Measurements from ENCODE around the gene SLC9A3. TPM values are rescaled to one million over a fixed set of nuclear protein-coding genes. Genes with fewer than 3 reads are reported as not detected.

The SLC9A3 gene
- polyA plus RNA-seq, 1 experiment: 0.76 TPM

GRCh38 chr5:465591-466403 is 58.5 kb downstream of the SLC9A3 start:
- CTCF ChIA-PET: no interaction called here
- POLR2A ChIA-PET: no interaction called here
- no peak overlapping the region for H3K27ac ChIP-seq (ENCODE audit: low read depth, low read length)
- no peaks in the 10 kb centered on the region for H3K27me3 ChIP-seq (ENCODE audit: control insufficient read depth, insufficient read depth, low read length)
- no peak for DNase-seq (ENCODE audit: low read depth, low spot score)
- no peak for TF ChIP-seq CTCF (IDR thresholded peaks at IDR 0.05; ENCODE audit: low read depth, low read length)
- no peaks in the 10 kb centered on the region; the same call in 1 of the 2 replicates for H3K9me3 ChIP-seq (ENCODE audit: control insufficient read depth, insufficient read depth, low read length)
- H3K4me3 ChIP-seq (ENCODE audit: low read depth, low read length): no peak overlapping the region

- no peak for DNase-seq (ENCODE audit: low read depth, low spot score)
- POLR2A ChIA-PET: no interaction called here
- CTCF ChIA-PET: no interaction called here
- H3K9me3 ChIP-seq (ENCODE audit: control insufficient read depth, insufficient read depth, low read length): no peaks in the 10 kb centered on the region; the same call in 1 of the 2 replicates
- H3K4me3 ChIP-seq (ENCODE audit: low read depth, low read length): no peak overlapping the region
- H3K27ac ChIP-seq (ENCODE audit: low read depth, low read length): no peak overlapping the region
- TF ChIP-seq CTCF (IDR thresholded peaks at IDR 0.05; ENCODE audit: low read depth, low read length): no peak
- H3K27me3 ChIP-seq (ENCODE audit: control insufficient read depth, insufficient read depth, low read length): no peaks in the 10 kb centered on the region
Observed at GRCh38 chr5:464843-465590, 59.2 kb downstream of the SLC9A3 start.

GRCh38 chr5:464446-464842 is 59.8 kb downstream of the SLC9A3 start:
- Histone ChIP-seq H3K9me3 (ENCODE audit: control insufficient read depth, insufficient read depth, low read length) (no peaks in the 10 kb centered on the region; the same call in 1 of the 2 replicates), H3K4me3 (ENCODE audit: low read depth, low read length) (no peak overlapping the region), H3K27ac (ENCODE audit: low read depth, low read length) (no peak overlapping the region), H3K27me3 (ENCODE audit: control insufficient read depth, insufficient read depth, low read length) (no peaks in the 10 kb centered on the region)
- ChIA-PET CTCF (no interaction called here), POLR2A (no interaction called here)
- no peak for DNase-seq (ENCODE audit: low read depth, low spot score)
- no peak for TF ChIP-seq CTCF (IDR thresholded peaks at IDR 0.05; ENCODE audit: low read depth, low read length)

GRCh38 chr5:463952-464351 is 60.3 kb downstream of the SLC9A3 start:
- Histone ChIP-seq H3K9me3 (ENCODE audit: control insufficient read depth, insufficient read depth, low read length) (no peaks in the 10 kb centered on the region; the same call in 1 of the 2 replicates), H3K4me3 (ENCODE audit: low read depth, low read length) (no peak overlapping the region), H3K27me3 (ENCODE audit: control insufficient read depth, insufficient read depth, low read length) (no peaks in the 10 kb centered on the region), H3K27ac (ENCODE audit: low read depth, low read length) (no peak overlapping the region)
- no peak for DNase-seq (ENCODE audit: low read depth, low spot score)
- no peak for TF ChIP-seq CTCF (IDR thresholded peaks at IDR 0.05; ENCODE audit: low read depth, low read length)
- ChIA-PET CTCF (no interaction called here), POLR2A (no interaction called here)

- Histone ChIP-seq H3K9me3 (ENCODE audit: control insufficient read depth, insufficient read depth, low read length) (no peaks in the 10 kb centered on the region; the same call in 1 of the 2 replicates), H3K27ac (ENCODE audit: low read depth, low read length) (no peak overlapping the region), H3K27me3 (ENCODE audit: control insufficient read depth, insufficient read depth, low read length) (no peaks in the 10 kb centered on the region), H3K4me3 (ENCODE audit: low read depth, low read length) (no peak overlapping the region)
- no peak for TF ChIP-seq CTCF (IDR thresholded peaks at IDR 0.05; ENCODE audit: low read depth, low read length)
- POLR2A ChIA-PET: no interaction called here
- CTCF ChIA-PET: no interaction called here
- no peak for DNase-seq (ENCODE audit: low read depth, low spot score)
Observed at GRCh38 chr5:463301-463700, 60.9 kb downstream of the SLC9A3 start.

Data from AG04450 (cell line).